Activated CD4-positive, alpha-beta T cell treated with anti-CD3 and anti-CD28 coated beads, Interleukin-2, amount 10 ng/mL, durations not matched to agents 7 days and 5 days (primary cell): Measurements from ENCODE around the gene SLC25A30. TPM values are rescaled to one million over a fixed set of nuclear protein-coding genes. Genes with fewer than 3 reads are reported as not detected.
"Not testable (repeated sequence)": the region's sequence is repeated elsewhere in the genome, so short reads cannot be mapped to it uniquely, and the experiment has no call there.

Experiments used
- CTCF ChIA-PET: fragments of 350-600 bp; sonication (Branson Sonifier 250); formaldehyde crosslinking; loops from one replicate; lab custom pipeline; 2021; ENCODE audit warnings: antibody characterized with exemption; lab: Charles Lee
- POLR2A ChIA-PET: fragments of 350-600 bp; sonication (Branson Sonifier 250); formaldehyde crosslinking; loops from one replicate; lab custom pipeline; 2021; ENCODE audit warnings: antibody characterized with exemption; lab: Charles Lee
- DNase-seq: peaks from one replicate; pipeline ENCODE4 v3.0.0-alpha.2; 2020
- H3K27ac Mint-ChIP-seq: one replicate; pipeline ENCODE4 v1.8.0; 2021; ENCODE audit warnings: mild to moderate bottlenecking, moderate library complexity, mixed read lengths
- H3K27me3 Mint-ChIP-seq: one replicate; pipeline ENCODE4 v1.8.0; 2021; ENCODE audit warnings: mixed read lengths
- H3K36me3 Mint-ChIP-seq: one replicate; pipeline ENCODE4 v1.8.0; 2021; ENCODE audit warnings: low read depth, mixed read lengths
- H3K4me1 Mint-ChIP-seq: one replicate; pipeline ENCODE4 v1.8.0; 2021; ENCODE audit warnings: mixed read lengths
- H3K4me3 Mint-ChIP-seq: one replicate; pipeline ENCODE4 v1.8.0; 2021; ENCODE audit warnings: mild to moderate bottlenecking, moderate library complexity, mixed read lengths
- H3K9me3 Mint-ChIP-seq: one replicate; pipeline ENCODE4 v1.8.0; 2021; ENCODE audit warnings: mixed read lengths
- total RNA-seq, 2 experiments: library from RNA; stranded (reverse); gene quantifications; one replicate each; pipeline ENCODE4 v1.2.3, GENCODE V29; 2021

SLC25A30 gene
- total RNA-seq, 2 experiments from 2014 or later = 20.6 to 21.2 TPM

- H3K9me3 Mint-ChIP-seq, POLR2A ChIA-PET, CTCF ChIA-PET, DNase-seq, H3K4me3 Mint-ChIP-seq, H3K27ac Mint-ChIP-seq, H3K27me3 Mint-ChIP-seq: not testable (repeated sequence)
- peaks cover 28% of the 10 kb centered on the region for H3K4me1 Mint-ChIP-seq
- peaks cover 49% of the 10 kb centered on the region for H3K36me3 Mint-ChIP-seq
These were observed 74.1 kb downstream of the SLC25A30 start for GRCh38 chr13:45344064-45344463.

Other genes with a start within 250 kb of the SLC25A30 start
- not detected for gene KCTD4, start 217.3 kb downstream of the SLC25A30 start, total RNA-seq
- gene TPT1, start 77.2 kb downstream of the SLC25A30 start, total RNA-seq = 1,000 to 10,000 TPM; 4,825 to 5,097 TPM
- 10 to 100 TPM; 20.9 to 25.0 TPM for gene COG3, start 46.6 kb upstream of the SLC25A30 start, total RNA-seq
- gene ERICH6B, start 197.4 kb upstream of the SLC25A30 start, total RNA-seq = not detected